PC-3 (cell line): Measurements from ENCODE around the gene SLC12A6.

Source experiments
- CTCF ChIP-seq: fragments of 300-600 bp; sonication (generic); conservative IDR thresholded peaks from 2 replicates; pipeline ENCODE4 v1.5.1; 2017; ENCODE audit warnings: antibody characterized with exemption, low read depth, mild to moderate bottlenecking, low read length
- EZH2 ChIP-seq: fragments of 300-600 bp; sonication (generic); IDR thresholded peaks from one replicate; pipeline ENCODE4 v1.6.1; 2017; ENCODE audit warnings: antibody characterized with exemption, mild to moderate bottlenecking, low read length; ENCODE audit not compliant: unreplicated experiment
- EZH2phosphoT487 ChIP-seq: fragments of 300-600 bp; sonication (generic); IDR thresholded peaks from 2 replicates; pipeline ENCODE4 v1.6.1; 2018; ENCODE audit warnings: mild to moderate bottlenecking, antibody characterized with exemption, low read length, borderline replicate concordance

- peak; percentile 87 for TF ChIP-seq CTCF
- TF ChIP-seq EZH2: no peak
- no peak for TF ChIP-seq EZH2phosphoT487
Measured at GRCh38 chr15:34241376-34242330, 95.9 kb downstream of the SLC12A6 start.
